GM12878 (cell line): Measurements from ENCODE around the gene ELMO3. TPM values are rescaled to one million over a fixed set of nuclear protein-coding genes. Genes with fewer than 3 reads are reported as not detected.
A peak's percentile ranks its signal among the peaks of the same experiment; 100 is the strongest.

Source experiments
- ATAC-seq: fragments of 200-7000 bp; cut with Tn5 transposase; 3 replicates; pipeline ENCODE4 v1.9.1; 2020; ENCODE audit warnings: mild to moderate bottlenecking, moderate library complexity
- BruUV-seq: library from RNA; stranded (reverse); fragments of 400-500 nt; replicated peaks from 2 replicates; lab custom pipeline; 2021; lab: Mats Ljungman, UMichigan
- CTCF ChIA-PET: fragments of 300-600 bp; sonication (Branson Sonifier 250); formaldehyde crosslinking; extraction: SDS; loops from one replicate; lab custom pipeline; 2021; ENCODE audit warnings: inconsistent platforms; lab: Yijun Ruan, JAX
- POLR2A ChIA-PET: fragments of 350-600 bp; formaldehyde crosslinking; extraction: SDS; loops from one replicate; lab custom pipeline; 2021; ENCODE audit warnings: inconsistent platforms; lab: Charles Lee
- RAD21 ChIA-PET: fragments of 300-600 bp; sonication (Branson Sonifier 250); formaldehyde crosslinking; loops from one replicate; lab custom pipeline; 2023; ENCODE audit warnings: antibody characterized with exemption; ENCODE audit not compliant: unreplicated experiment; lab: Charles Lee
- SMC1A ChIA-PET: fragments of 300-600 bp; sonication (Branson Sonifier 250); formaldehyde crosslinking; loops from one replicate; lab custom pipeline; 2023; ENCODE audit not compliant: unreplicated experiment, uncharacterized antibody; lab: Charles Lee
- DNase-seq: peaks from one replicate; pipeline ENCODE4 v3.0.0-alpha.2; 2011; ENCODE audit warnings: low read depth, low spot score
- FAIRE-seq: peaks from 3 replicates; lab custom pipeline; 2011; peaks lifted over from hg19 to GRCh38; lab: Jason Lieb, UNC
- H2AFZ ChIP-seq: 2 replicates; pipeline ENCODE4 v1.6.0; 2011; ENCODE audit warnings: low read depth, low read length, control low read depth; ENCODE audit not compliant: control insufficient read depth
- H3K27ac ChIP-seq: 2 replicates; pipeline ENCODE4 v1.5.1; 2011; ENCODE audit warnings: control low read depth; ENCODE audit not compliant: control insufficient read depth, insufficient read depth
- H3K27me3 ChIP-seq, 2 experiments: replicated peaks in 1 of 2; 2 replicates each; pipeline versions ENCODE4 v1.6.0 to v1.6.1; 2011; ENCODE audit warnings: low read length in 1 of 2; ENCODE audit not compliant: control insufficient read depth in 2 of 2, insufficient read depth in 2 of 2
- H3K36me3 ChIP-seq, 2 experiments: 2 replicates each; pipeline ENCODE4 v1.5.1; 2011; ENCODE audit warnings: low read length in 1 of 2; ENCODE audit not compliant: control insufficient read depth in 2 of 2, insufficient read depth in 2 of 2
- H3K4me1 ChIP-seq: 2 replicates; pipeline ENCODE4 v1.6.1; 2011; ENCODE audit warnings: mild to moderate bottlenecking, low read length, moderate library complexity, mixed read lengths; ENCODE audit not compliant: control insufficient read depth, insufficient read depth
- H3K4me2 ChIP-seq: 2 replicates; pipeline ENCODE4 v1.6.0; 2011; ENCODE audit warnings: control low read depth; ENCODE audit not compliant: control insufficient read depth, insufficient read depth
- H3K4me3 ChIP-seq: fragments of 200-600 bp; sonication (generic); 2 replicates; pipeline ENCODE4 v1.5.1; 2016
- H3K79me2 ChIP-seq: 2 replicates; pipeline ENCODE4 v1.6.0; 2011; ENCODE audit warnings: low read length; ENCODE audit not compliant: control insufficient read depth, insufficient read depth
- H3K9ac ChIP-seq: 2 replicates; pipeline ENCODE4 v1.8.0; 2011; ENCODE audit warnings: low read length, control low read depth, mixed read lengths; ENCODE audit not compliant: control insufficient read depth, insufficient read depth
- H3K9me3 ChIP-seq: replicated peaks from 3 replicates; pipeline ENCODE4 v1.5.1; 2011; ENCODE audit warnings: mild to moderate bottlenecking, low read length; ENCODE audit not compliant: control insufficient read depth, insufficient read depth
- H4K20me1 ChIP-seq: 2 replicates; pipeline ENCODE4 v1.6.0; 2011; ENCODE audit not compliant: control insufficient read depth, insufficient read depth
- ATF3 ChIP-seq: IDR thresholded peaks from 2 replicates; pipeline ENCODE4 v1.6.1; 2011; ENCODE audit warnings: low read depth, mild to moderate bottlenecking, low read length, moderate library complexity, borderline replicate concordance; ENCODE audit errors: extremely low read depth
- BMI1 ChIP-seq: fragments of 450-650 bp; IDR thresholded peaks from 2 replicates; pipeline ENCODE4 v1.6.1; 2016; ENCODE audit warnings: mild to moderate bottlenecking, moderate library complexity, borderline replicate concordance
- FOXM1 ChIP-seq: IDR thresholded peaks from 2 replicates; pipeline ENCODE4 v1.6.1; 2012; ENCODE audit warnings: low read depth, mild to moderate bottlenecking, inconsistent platforms, low read length, moderate library complexity
- KAT2A ChIP-seq: conservative IDR thresholded peaks from 2 replicates; pipeline ENCODE4 v1.6.1; 2011; ENCODE audit warnings: low read depth, low read length; ENCODE audit not compliant: control insufficient read depth
- NRF1 ChIP-seq: conservative IDR thresholded peaks from 2 replicates; pipeline ENCODE4 v1.6.1; 2011; ENCODE audit warnings: mild to moderate bottlenecking, low read depth, low read length, improper control_type of control experiment
- POLR2AphosphoS2 ChIP-seq: IDR thresholded peaks from 2 replicates; pipeline ENCODE4 v1.6.1; 2011; ENCODE audit warnings: low read depth, mild to moderate bottlenecking, low read length, improper control_type of control experiment, moderate library complexity
- RAD51 ChIP-seq: fragments of 450-650 bp; IDR thresholded peaks from 2 replicates; pipeline ENCODE4 v1.6.1; 2016; ENCODE audit warnings: moderate library complexity, mild to moderate bottlenecking, inconsistent platforms
- RCOR1 ChIP-seq: conservative IDR thresholded peaks from 2 replicates; pipeline ENCODE4 v1.6.1; 2012; ENCODE audit warnings: low read depth, low read length, improper control_type of control experiment
- SMAD1 ChIP-seq: fragments of 450-650 bp; IDR thresholded peaks from 2 replicates; pipeline ENCODE4 v1.6.1; 2018; ENCODE audit warnings: mild to moderate bottlenecking, low read depth; ENCODE audit not compliant: partially characterized antibody
- TAF1 ChIP-seq: IDR thresholded peaks from 2 replicates; pipeline ENCODE4 v1.6.1; 2011; ENCODE audit warnings: mild to moderate bottlenecking, low read depth, low read length, borderline replicate concordance
- TCF12 ChIP-seq: IDR thresholded peaks from 2 replicates; pipeline ENCODE4 v1.6.1; 2011; ENCODE audit warnings: low read depth, mild to moderate bottlenecking, low read length
- YY1 ChIP-seq: IDR thresholded peaks from 2 replicates; pipeline ENCODE4 v1.6.1; 2011; ENCODE audit warnings: low read depth, mild to moderate bottlenecking, low read length
- ZNF384 ChIP-seq: IDR thresholded peaks from 2 replicates; pipeline ENCODE4 v1.6.1; 2012; ENCODE audit warnings: low read depth, mild to moderate bottlenecking, low read length, improper control_type of control experiment, borderline replicate concordance
- WGBS: methylation state at CpG from one replicate; pipeline ENCODE4 v1.1.6; 2016; ENCODE audit warnings: low lambda C conversion rate; ENCODE audit not compliant: insufficient replicate concordance, insufficient coverage; ENCODE audit errors: missing lambda C conversion rate; 5-methylcytosine and 5-hydroxymethylcytosine counted together
- in situ Hi-C: fragments of 300-500 bp; cut with MboI; formaldehyde crosslinking; loops from 9 replicates; pipeline ENCODE4 v1.14.3; 2018; ENCODE audit warnings: mixed read lengths
- intact Hi-C: fragments of 100-400 bp; cut with micrococcal nuclease; formaldehyde crosslinking; loops from one replicate; pipeline ENCODE4 v1.14.2; 2022; ENCODE audit not compliant: unreplicated experiment
- polyA plus RNA-seq, 11 experiments: library from polyadenylated mRNA; depleted of rRNA in 4 of 11; unstranded in 6 of 11; stranded (reverse) in 5 of 11; fragments of >200 nt; fragmentation: Nextera tagmentation in 4 of 11; fragmentation: Illumina TruSeq in 1 of 11; extraction: Ambion mirVana in 4 of 11; extraction: Trizol in 1 of 11; gene quantifications; 1 replicate in 1 of 11; 2 replicates in 10 of 11; pipeline versions ENCODE4 v1.2.1 to v1.2.3, GENCODE V29; 2011 to 2016; ENCODE audit warnings: inconsistent platforms in 2 of 11, missing spikeins in 2 of 11, low read depth in 1 of 11
- total RNA-seq, 4 experiments: library from RNA; depleted of rRNA in 3 of 4; stranded (reverse); fragments of >200 nt in 3 of 4; fragmentation: Illumina TruSeq in 1 of 4; extraction: Trizol in 1 of 4; gene quantifications; 2 replicates each; pipeline versions ENCODE4 v1.2.1 to v1.2.3, GENCODE V29; 2013 to 2021
- TF ChIP-seq, protein P1 (sequence below): fragments of 450-650 bp; IDR thresholded peaks from 2 replicates; pipeline ENCODE4 v1.6.1; 2016; ENCODE audit warnings: mild to moderate bottlenecking
- TF ChIP-seq, protein P2 (sequence below): fragments of 450-650 bp; conservative IDR thresholded peaks from 2 replicates; pipeline ENCODE4 v1.6.1; 2017; ENCODE audit warnings: mild to moderate bottlenecking, moderate library complexity

ELMO3 gene
- total and polyA plus RNA-seq, 10 of the 15 experiments (the other 5 are each of a cell fraction or from before 2014, with no cell fraction given), result 0.05 to 4.7 (median 0.96) TPM; not detected in 1

DNA sequence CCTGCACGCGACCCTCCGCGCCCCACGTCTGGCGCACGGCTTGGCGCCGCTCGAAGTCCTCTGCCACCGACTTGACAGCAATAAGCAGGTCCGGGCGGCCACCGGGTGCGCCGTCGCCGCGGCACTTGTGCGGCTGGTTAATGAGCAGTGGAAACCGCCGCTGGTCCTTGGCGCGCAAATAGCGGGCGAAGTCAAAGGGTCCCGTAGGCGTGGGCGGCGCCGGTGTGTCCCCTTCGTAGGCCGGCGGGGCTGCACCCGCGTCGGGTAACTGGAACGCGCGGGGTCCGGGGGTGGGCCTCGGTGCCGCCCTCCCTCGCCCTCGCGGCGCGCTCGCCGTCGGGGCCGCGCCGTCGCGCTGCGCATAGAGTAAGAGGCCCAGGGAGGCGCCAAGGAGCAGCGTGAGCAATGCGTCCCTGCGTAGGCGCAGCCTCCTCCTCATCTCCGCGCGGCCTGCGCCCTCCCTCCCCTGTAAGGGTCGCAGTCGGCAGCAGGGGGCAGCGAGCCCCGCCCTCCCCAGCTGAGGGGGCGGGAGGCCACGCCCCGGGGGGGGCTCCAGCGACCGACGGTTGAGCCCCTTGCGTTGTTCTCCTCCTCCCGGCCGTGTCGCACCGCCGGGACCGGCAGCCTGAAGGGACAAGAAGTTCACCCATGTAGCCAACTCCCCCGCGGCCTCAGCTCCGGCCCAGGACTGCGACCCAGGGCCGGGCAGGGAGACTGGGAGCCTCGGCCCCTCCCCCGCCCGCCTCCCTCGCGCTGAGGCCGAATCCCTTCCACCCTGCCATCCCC is 48.7 kb upstream of the ELMO3 start (continued):
- TF ChIP-seq FOXM1 (no peak), POLR2AphosphoS2 (peak; percentile 57; the same call in 1 of the 2 replicates), SMAD1 (no peak), KAT2A (no peak), NRF1 (no peak), BMI1 (no peak), RAD51 (no peak)
- TF ChIP-seq, protein P1, sequence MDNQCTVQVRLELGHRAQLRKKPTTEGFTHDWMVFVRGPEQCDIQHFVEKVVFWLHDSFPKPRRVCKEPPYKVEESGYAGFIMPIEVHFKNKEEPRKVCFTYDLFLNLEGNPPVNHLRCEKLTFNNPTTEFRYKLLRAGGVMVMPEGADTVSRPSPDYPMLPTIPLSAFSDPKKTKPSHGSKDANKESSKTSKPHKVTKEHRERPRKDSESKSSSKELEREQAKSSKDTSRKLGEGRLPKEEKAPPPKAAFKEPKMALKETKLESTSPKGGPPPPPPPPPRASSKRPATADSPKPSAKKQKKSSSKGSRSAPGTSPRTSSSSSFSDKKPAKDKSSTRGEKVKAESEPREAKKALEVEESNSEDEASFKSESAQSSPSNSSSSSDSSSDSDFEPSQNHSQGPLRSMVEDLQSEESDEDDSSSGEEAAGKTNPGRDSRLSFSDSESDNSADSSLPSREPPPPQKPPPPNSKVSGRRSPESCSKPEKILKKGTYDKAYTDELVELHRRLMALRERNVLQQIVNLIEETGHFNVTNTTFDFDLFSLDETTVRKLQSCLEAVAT, result no peak

DNA sequence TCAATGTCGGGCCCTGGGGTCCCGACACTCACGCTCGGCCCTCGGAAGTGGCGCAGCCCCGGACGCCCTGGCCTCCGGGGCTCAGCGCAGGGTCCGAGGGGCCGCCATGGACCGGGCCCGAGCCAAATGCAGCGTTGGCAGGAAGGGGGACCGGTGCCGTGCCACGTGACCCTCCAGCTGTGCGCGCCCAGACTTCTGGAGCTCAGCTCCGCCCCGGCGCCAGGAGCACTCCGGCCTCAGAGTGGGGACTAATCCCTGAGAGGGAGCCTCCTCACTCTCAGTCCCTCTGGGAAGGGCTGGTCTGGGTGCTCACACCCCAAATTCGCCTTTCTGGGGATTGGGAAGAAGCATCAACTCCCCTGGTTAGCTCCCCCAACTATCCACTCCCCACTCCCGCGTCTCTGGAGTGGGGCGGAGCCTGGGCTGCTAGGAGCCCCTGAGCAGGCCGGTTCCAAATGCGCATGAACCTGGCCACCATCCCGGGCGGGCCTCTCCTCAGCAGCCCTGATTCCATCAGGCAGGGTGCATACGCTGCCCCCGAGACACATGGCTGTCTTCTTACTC is 48.0 kb upstream of the ELMO3 start, which contains the start of gene B3GNT9:
TSS of gene B3GNT9 (minus strand) at position 166 of the 564 bp plus-strand sequence. CDS start 513 bp downstream, outside the sequence.
- ChIA-PET SMC1A (interaction anchor here (0.5 to 2.0 kb wide), 10 partner anchors 9 to 188 kb away, joined by 3 to 8 read pairs (median 4); no protein-coding TSS in a partner anchor), CTCF (interaction anchor here (0.6 to 10.0 kb wide), 13 partner anchors 9 to 200 kb away, joined by 3 to 98 read pairs (median 4); partner anchors contain the start of genes CES3, FBXL8 and NOL3), RAD21 (interaction anchor here (0.9 to 2.5 kb wide), 5 partner anchors 10 to 134 kb away, joined by 3 to 14 read pairs (median 3); no protein-coding TSS in a partner anchor), POLR2A (interaction anchor here (1.0 to 1.2 kb wide), 3 partner anchors 8 to 121 kb away, joined by 3 to 5 read pairs (median 4); partner anchors contain the start of gene TRADD)
- in situ Hi-C loops, result loop anchor here (5.0 to 10.0 kb wide), 2 partner anchors 134 to 176 kb away; no protein-coding TSS in a partner anchor
- H3K4me1 ChIP-seq, result peaks cover 5% of the 10 kb centered on the region
- DNase-seq (no peak), ATAC-seq (peak; percentile 59), FAIRE-seq (peak; percentile 74)
- H3K9me3 ChIP-seq, result no peaks in the 10 kb centered on the region
- peak within 1 kb of the TSS; percentile 86 for H3K4me2 ChIP-seq
- peak within 1 kb of the TSS; percentile 64; the same call in 1 of the 2 replicates for H3K9ac ChIP-seq
- no peaks in the 10 kb centered on the region for H3K79me2 ChIP-seq
- H3K27me3 ChIP-seq, result no peaks in the 10 kb centered on the region
- peak within 1 kb of the TSS; percentile 74 for H3K4me3 ChIP-seq
- no TSS peak for BruUV-seq
- peaks cover 3% of the 10 kb centered on the region; the same call in 1 of the 2 replicates for H4K20me1 ChIP-seq
- H3K36me3 ChIP-seq, result peaks cover 11 to 16% of the 10 kb centered on the region in 2 experiments; a peak in 3 of 4 replicates
- WGBS, result 5% methylated on average over 25 of the region's 34 CpGs
- H2AFZ ChIP-seq, result peak within 1 kb of the TSS; percentile 80
- H3K27ac ChIP-seq, result peak within 1 kb of the TSS; percentile 25; the same call in 1 of the 2 replicates
- intact Hi-C loops, result loop anchor here (2.0 kb wide), 1 partner anchor 132 kb away; no protein-coding TSS in a partner anchor
- 0 out of 2 replicates have a peak, but pooled peaks have one; percentile 4 for TF ChIP-seq TAF1
- TF ChIP-seq RAD51, result peak; percentile 68
- peak; percentile 66; the same call in 1 of the 2 replicates for TF ChIP-seq ATF3
- TF ChIP-seq, protein P2, sequence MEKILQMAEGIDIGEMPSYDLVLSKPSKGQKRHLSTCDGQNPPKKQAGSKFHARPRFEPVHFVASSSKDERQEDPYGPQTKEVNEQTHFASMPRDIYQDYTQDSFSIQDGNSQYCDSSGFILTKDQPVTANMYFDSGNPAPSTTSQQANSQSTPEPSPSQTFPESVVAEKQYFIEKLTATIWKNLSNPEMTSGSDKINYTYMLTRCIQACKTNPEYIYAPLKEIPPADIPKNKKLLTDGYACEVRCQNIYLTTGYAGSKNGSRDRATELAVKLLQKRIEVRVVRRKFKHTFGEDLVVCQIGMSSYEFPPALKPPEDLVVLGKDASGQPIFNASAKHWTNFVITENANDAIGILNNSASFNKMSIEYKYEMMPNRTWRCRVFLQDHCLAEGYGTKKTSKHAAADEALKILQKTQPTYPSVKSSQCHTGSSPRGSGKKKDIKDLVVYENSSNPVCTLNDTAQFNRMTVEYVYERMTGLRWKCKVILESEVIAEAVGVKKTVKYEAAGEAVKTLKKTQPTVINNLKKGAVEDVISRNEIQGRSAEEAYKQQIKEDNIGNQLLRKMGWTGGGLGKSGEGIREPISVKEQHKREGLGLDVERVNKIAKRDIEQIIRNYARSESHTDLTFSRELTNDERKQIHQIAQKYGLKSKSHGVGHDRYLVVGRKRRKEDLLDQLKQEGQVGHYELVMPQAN, result 0 out of 2 replicates have a peak, but pooled peaks have one; percentile 29
- TF ChIP-seq RCOR1, result no peak
- TF ChIP-seq YY1, result 0 out of 2 replicates have a peak, but pooled peaks have one; percentile 41
- TF ChIP-seq TCF12, result 0 out of 2 replicates have a peak, but pooled peaks have one; percentile 6
- TF ChIP-seq ZNF384, result no peak
- TF ChIP-seq KAT2A, result no peak
- 0 out of 2 replicates have a peak, but pooled peaks have one; percentile 49 for TF ChIP-seq POLR2AphosphoS2
